H9 (cell line): ENCODE measurements around the gene ALOX5. TPM values are rescaled to one million over a fixed set of nuclear protein-coding genes. Genes with fewer than 3 reads are reported as not detected.

Experiments used
- DNase-seq: peaks from one replicate; pipeline ENCODE4 v3.0.0-alpha.2; 2017
- H2AFZ ChIP-seq: one replicate; pipeline ENCODE4 v1.6.1; 2013; ENCODE audit warnings: mild to moderate bottlenecking, low read length, control low read depth, moderate library complexity
- H2AK5ac ChIP-seq: 2 replicates; pipeline ENCODE4 v1.6.1; 2013; ENCODE audit warnings: low read length, control low read depth, mixed read lengths; ENCODE audit not compliant: insufficient read length
- H2BK120ac ChIP-seq: one replicate; pipeline ENCODE4 v1.6.1; 2013; ENCODE audit warnings: low read depth, mild to moderate bottlenecking, low read length, control low read depth, inconsistent platforms; ENCODE audit not compliant: poor library complexity, severe bottlenecking
- H2BK12ac ChIP-seq: 2 replicates; pipeline ENCODE4 v1.6.1; 2013; ENCODE audit warnings: low read length, control low read depth, mixed read lengths, low read depth; ENCODE audit not compliant: insufficient read length
- H2BK15ac ChIP-seq: 2 replicates; pipeline ENCODE4 v1.6.1; 2013; ENCODE audit warnings: low read depth, low read length, control low read depth
- H2BK20ac ChIP-seq: one replicate; pipeline ENCODE4 v1.6.1; 2013; ENCODE audit warnings: low read depth, mild to moderate bottlenecking, low read length, control low read depth, inconsistent platforms; ENCODE audit not compliant: poor library complexity, severe bottlenecking
- H2BK5ac ChIP-seq: 2 replicates; pipeline ENCODE4 v1.6.1; 2013; ENCODE audit warnings: low read length, control low read depth, mixed read lengths; ENCODE audit not compliant: insufficient read length
- H3K14ac ChIP-seq: 2 replicates; pipeline ENCODE4 v1.6.1; 2013; ENCODE audit warnings: low read length, control low read depth; ENCODE audit not compliant: insufficient read depth
- H3K18ac ChIP-seq: 2 replicates; pipeline ENCODE4 v1.6.1; 2013; ENCODE audit warnings: low read depth, mild to moderate bottlenecking, mixed read lengths, low read length, control low read depth; ENCODE audit not compliant: insufficient read length
- H3K23ac ChIP-seq: 2 replicates; pipeline ENCODE4 v1.6.1; 2013; ENCODE audit warnings: low read length, control low read depth, mixed read lengths, low read depth; ENCODE audit not compliant: insufficient read length
- H3K23me2 ChIP-seq: 2 replicates; pipeline ENCODE4 v1.6.1; 2013; ENCODE audit warnings: low read depth, mild to moderate bottlenecking, mixed read lengths, low read length, control low read depth; ENCODE audit not compliant: insufficient read length, poor library complexity, severe bottlenecking
- H3K27ac ChIP-seq: 2 replicates; pipeline ENCODE4 v1.5.1; 2013; ENCODE audit warnings: low read length, control low read depth, mixed read lengths, low read depth; ENCODE audit not compliant: insufficient read length
- H3K27me3 ChIP-seq: 2 replicates; pipeline ENCODE4 v1.6.1; 2013; ENCODE audit warnings: low read length, control low read depth, inconsistent platforms; ENCODE audit not compliant: insufficient read depth
- H3K4ac ChIP-seq: 2 replicates; pipeline ENCODE4 v1.6.1; 2013; ENCODE audit warnings: low read depth, mild to moderate bottlenecking, control low read depth, inconsistent platforms, low read length, moderate library complexity
- H3K4me1 ChIP-seq: 2 replicates; pipeline ENCODE4 v1.6.1; 2013; ENCODE audit warnings: low read length, control low read depth, inconsistent platforms; ENCODE audit not compliant: insufficient read depth
- H3K4me2 ChIP-seq: 2 replicates; pipeline ENCODE4 v1.6.1; 2013; ENCODE audit warnings: low read length, control low read depth, mixed read lengths; ENCODE audit not compliant: insufficient read length, insufficient read depth
- H3K56ac ChIP-seq: 2 replicates; pipeline ENCODE4 v1.6.1; 2013; ENCODE audit warnings: low read depth, mild to moderate bottlenecking, mixed read lengths, low read length, control low read depth; ENCODE audit not compliant: insufficient read length
- H3K79me1 ChIP-seq: 2 replicates; pipeline ENCODE4 v1.6.1; 2013; ENCODE audit warnings: low read depth, mild to moderate bottlenecking, moderate library complexity, low read length, control low read depth, inconsistent platforms; ENCODE audit not compliant: insufficient read depth, poor library complexity, severe bottlenecking
- H3K79me2 ChIP-seq: 2 replicates; pipeline ENCODE4 v1.6.1; 2013; ENCODE audit warnings: low read length, control low read depth, inconsistent platforms; ENCODE audit not compliant: insufficient read depth
- H3K9ac ChIP-seq: 2 replicates; pipeline ENCODE4 v1.6.1; 2013; ENCODE audit warnings: low read length, control low read depth, mixed read lengths; ENCODE audit not compliant: insufficient read length; ENCODE audit errors: extremely low read depth
- H3K9me3 ChIP-seq: one replicate; pipeline ENCODE4 v1.6.1; 2013; ENCODE audit warnings: low read depth, low read length, inconsistent platforms; ENCODE audit not compliant: control insufficient read depth
- H3T11ph ChIP-seq: one replicate; pipeline ENCODE4 v1.6.1; 2013; ENCODE audit warnings: mild to moderate bottlenecking, low read length, control low read depth, inconsistent platforms
- H4K20me1 ChIP-seq: one replicate; pipeline ENCODE4 v1.6.1; 2013; ENCODE audit not compliant: control insufficient read depth, insufficient read length, insufficient read depth
- H4K5ac ChIP-seq: 2 replicates; pipeline ENCODE4 v1.6.1; 2013; ENCODE audit warnings: low read depth, mild to moderate bottlenecking, mixed read lengths, low read length, control low read depth; ENCODE audit not compliant: insufficient read length
- H4K8ac ChIP-seq: replicated peaks from 2 replicates; pipeline ENCODE4 v1.6.1; 2013; ENCODE audit warnings: low read length, control low read depth, mixed read lengths, low read depth; ENCODE audit not compliant: insufficient read length
- H4K91ac ChIP-seq: 2 replicates; pipeline ENCODE4 v1.6.1; 2013; ENCODE audit warnings: low read depth, mild to moderate bottlenecking, moderate library complexity, mixed read lengths, low read length, control low read depth; ENCODE audit not compliant: insufficient read length
- H3K27ac Mint-ChIP-seq, 3 experiments: 2 replicates in 2 of 3; 3 replicates in 1 of 3; pipeline ENCODE4 v1.8.0; 2020 to 2021; ENCODE audit warnings: mixed read lengths in 3 of 3, mild to moderate bottlenecking in 1 of 3, moderate library complexity in 1 of 3
- H3K27me3 Mint-ChIP-seq: 2 replicates; pipeline ENCODE4 v1.8.0; 2021; ENCODE audit warnings: low read depth, mild to moderate bottlenecking, moderate library complexity, mixed read lengths
- H3K36me3 Mint-ChIP-seq, 3 experiments: 2 replicates in 2 of 3; 3 replicates in 1 of 3; pipeline ENCODE4 v1.8.0; 2020 to 2021; ENCODE audit warnings: low read depth in 3 of 3, mixed read lengths in 3 of 3; ENCODE audit not compliant: insufficient read depth in 1 of 3
- H3K4me1 Mint-ChIP-seq, 2 experiments: 2 replicates each; pipeline ENCODE4 v1.8.0; 2020; ENCODE audit warnings: mixed read lengths in 2 of 2
- H3K4me3 Mint-ChIP-seq, 2 experiments: 2 replicates in 1 of 2; 3 replicates in 1 of 2; pipeline ENCODE4 v1.8.0; 2020 to 2021; ENCODE audit warnings: mild to moderate bottlenecking in 2 of 2, mixed read lengths in 2 of 2, moderate library complexity in 1 of 2
- H3K9me3 Mint-ChIP-seq, 2 experiments: 2 replicates in 1 of 2; 3 replicates in 1 of 2; pipeline ENCODE4 v1.8.0; 2020; ENCODE audit warnings: mild to moderate bottlenecking in 2 of 2, mixed read lengths in 2 of 2, moderate library complexity in 1 of 2
- WGBS: extraction: QIAGEN DNeasy Blood & Tissue Kit; methylation state at CpG from one replicate; pipeline ENCODE4 v1.1.7; 2013; ENCODE audit warnings: missing lambda C conversion rate, low lambda C conversion rate, mixed read lengths; ENCODE audit not compliant: insufficient read length; ENCODE audit errors: extremely low coverage; 5-methylcytosine and 5-hydroxymethylcytosine counted together
- total RNA-seq: library from RNA; stranded (reverse); gene quantifications from 2 replicates; pipeline ENCODE4 v1.2.1, GENCODE V29; 2021
- TF ChIP-seq, protein P1 (sequence below): fragments of 200-600 bp; sonication (generic); conservative IDR thresholded peaks from 3 replicates; pipeline ENCODE4 v1.8.0; 2021; ENCODE audit warnings: antibody characterized with exemption, mild to moderate bottlenecking

Gene ALOX5
- total RNA-seq, 1 experiment from 2014 or later, result 3.7 TPM

DNA sequence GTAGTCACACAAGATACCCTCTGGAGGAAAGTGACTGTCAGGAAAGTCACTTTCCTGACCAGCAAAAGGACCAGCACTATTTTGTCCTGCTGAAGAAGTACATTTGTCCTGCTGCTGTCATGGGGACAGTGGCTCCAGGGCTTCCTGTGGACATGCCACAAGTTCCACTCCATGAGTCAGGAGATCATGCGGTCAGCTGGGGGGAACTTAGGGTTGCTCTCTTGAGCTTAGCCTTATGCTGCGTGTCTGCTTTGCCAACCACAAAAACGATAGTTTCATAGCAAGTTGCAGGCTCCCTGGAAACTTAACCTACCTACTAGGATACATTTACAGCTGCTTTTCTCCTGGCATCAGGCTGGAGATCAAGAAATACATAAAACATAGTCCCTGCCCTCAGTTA, 19.8 kb upstream of the ALOX5 start:
- Histone ChIP-seq H3K4me1 (peaks cover 4% of the 10 kb centered on the region; the same call in 1 of the 2 replicates), H3K56ac (no peak overlapping the region), H2BK20ac (no peak overlapping the region), H4K91ac (no peak overlapping the region), H2BK12ac (no peak overlapping the region), H2BK120ac (no peak overlapping the region), H2AFZ (no peak overlapping the region), H2AK5ac (no peak overlapping the region), H3K4ac (no peak overlapping the region), H3T11ph (no peak overlapping the region), H4K8ac (no peak overlapping the region), H3K9me3 (no peaks in the 10 kb centered on the region), H3K27me3 (no peaks in the 10 kb centered on the region), H4K5ac (no peak overlapping the region), H3K9ac (no peak overlapping the region), H3K79me2 (no peaks in the 10 kb centered on the region), H4K20me1 (no peaks in the 10 kb centered on the region), H3K14ac (no peak overlapping the region), H3K18ac (no peak overlapping the region), H3K23ac (no peak overlapping the region), H3K27ac (no peak overlapping the region), H3K79me1 (no peaks in the 10 kb centered on the region), H2BK15ac (no peak overlapping the region), H3K23me2 (no peaks in the 10 kb centered on the region), H2BK5ac (no peak overlapping the region), H3K4me2 (no peak overlapping the region)
- no CpG with 5 or more reads among the region's 3 CpGs for WGBS
- Mint-ChIP-seq H3K9me3 (peaks cover 2% of the 10 kb centered on the region in 2 experiments; a peak in 2 of 5 replicates), H3K36me3 (no peaks in the 10 kb centered on the region), H3K4me1 (peaks cover 7% of the 10 kb centered on the region in 2 experiments), H3K27ac (no peak overlapping the region), H3K4me3 (no peak overlapping the region), H3K27me3 (peaks cover 18% of the 10 kb centered on the region)
- TF ChIP-seq, protein P1, sequence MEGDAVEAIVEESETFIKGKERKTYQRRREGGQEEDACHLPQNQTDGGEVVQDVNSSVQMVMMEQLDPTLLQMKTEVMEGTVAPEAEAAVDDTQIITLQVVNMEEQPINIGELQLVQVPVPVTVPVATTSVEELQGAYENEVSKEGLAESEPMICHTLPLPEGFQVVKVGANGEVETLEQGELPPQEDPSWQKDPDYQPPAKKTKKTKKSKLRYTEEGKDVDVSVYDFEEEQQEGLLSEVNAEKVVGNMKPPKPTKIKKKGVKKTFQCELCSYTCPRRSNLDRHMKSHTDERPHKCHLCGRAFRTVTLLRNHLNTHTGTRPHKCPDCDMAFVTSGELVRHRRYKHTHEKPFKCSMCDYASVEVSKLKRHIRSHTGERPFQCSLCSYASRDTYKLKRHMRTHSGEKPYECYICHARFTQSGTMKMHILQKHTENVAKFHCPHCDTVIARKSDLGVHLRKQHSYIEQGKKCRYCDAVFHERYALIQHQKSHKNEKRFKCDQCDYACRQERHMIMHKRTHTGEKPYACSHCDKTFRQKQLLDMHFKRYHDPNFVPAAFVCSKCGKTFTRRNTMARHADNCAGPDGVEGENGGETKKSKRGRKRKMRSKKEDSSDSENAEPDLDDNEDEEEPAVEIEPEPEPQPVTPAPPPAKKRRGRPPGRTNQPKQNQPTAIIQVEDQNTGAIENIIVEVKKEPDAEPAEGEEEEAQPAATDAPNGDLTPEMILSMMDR, result no peak
- DNase-seq, result no peak
